DMS79 (cell line): Measurements from ENCODE around the gene SH2D3A.

Source experiments
- DNase-seq: peaks from one replicate; lab custom pipeline; 2025; lab: John Stamatoyannopoulos, UW

SH2D3A gene

GRCh38 chr19:6736917-6737283, 30.3 kb downstream of the SH2D3A start:
- DNase-seq, result no peak

DNA sequence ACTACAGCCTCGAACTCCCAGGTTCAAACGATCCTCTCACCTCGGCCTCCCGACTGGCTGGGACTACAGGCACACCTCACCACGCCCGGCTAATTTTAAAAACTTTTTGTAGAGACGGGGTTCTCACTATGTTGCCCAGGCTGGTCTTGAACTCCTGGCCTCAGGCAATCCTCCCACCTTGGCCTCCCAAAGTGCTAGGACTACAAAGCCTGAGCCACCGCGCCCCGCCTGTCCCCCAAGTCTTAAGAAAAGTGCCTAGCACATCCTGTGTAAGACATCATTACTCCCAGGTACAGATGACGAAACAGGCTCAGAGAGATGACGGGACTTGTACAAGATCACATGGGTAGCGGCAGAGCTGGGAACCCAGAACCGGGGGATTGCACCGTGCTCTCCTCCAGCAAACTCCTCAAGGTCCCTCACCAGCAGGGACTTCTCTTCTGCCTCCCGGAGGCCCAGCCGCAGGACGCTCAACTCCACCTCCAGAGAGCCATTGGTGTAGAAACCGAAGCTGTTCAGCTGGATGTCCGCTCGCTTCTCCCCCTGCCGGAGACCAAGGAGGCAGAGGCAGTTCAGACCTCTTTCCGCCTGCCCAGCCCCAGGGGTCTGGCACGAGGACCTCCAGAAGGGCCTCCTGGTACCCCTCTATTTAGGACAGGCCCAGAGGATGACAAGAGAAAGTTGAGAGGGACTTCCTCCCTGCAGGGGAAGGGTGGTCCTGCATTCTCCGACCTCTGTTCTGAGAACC, 30.9 kb downstream of the SH2D3A start:
- peak; percentile 56 for DNase-seq

- DNase-seq, result no peak
Measured at GRCh38 chr19:6735181-6735911, 31.9 kb downstream of the SH2D3A start.

- DNase-seq, result no peak
Measured at GRCh38 chr19:6734096-6734696, 33.0 kb downstream of the SH2D3A start.

DNA sequence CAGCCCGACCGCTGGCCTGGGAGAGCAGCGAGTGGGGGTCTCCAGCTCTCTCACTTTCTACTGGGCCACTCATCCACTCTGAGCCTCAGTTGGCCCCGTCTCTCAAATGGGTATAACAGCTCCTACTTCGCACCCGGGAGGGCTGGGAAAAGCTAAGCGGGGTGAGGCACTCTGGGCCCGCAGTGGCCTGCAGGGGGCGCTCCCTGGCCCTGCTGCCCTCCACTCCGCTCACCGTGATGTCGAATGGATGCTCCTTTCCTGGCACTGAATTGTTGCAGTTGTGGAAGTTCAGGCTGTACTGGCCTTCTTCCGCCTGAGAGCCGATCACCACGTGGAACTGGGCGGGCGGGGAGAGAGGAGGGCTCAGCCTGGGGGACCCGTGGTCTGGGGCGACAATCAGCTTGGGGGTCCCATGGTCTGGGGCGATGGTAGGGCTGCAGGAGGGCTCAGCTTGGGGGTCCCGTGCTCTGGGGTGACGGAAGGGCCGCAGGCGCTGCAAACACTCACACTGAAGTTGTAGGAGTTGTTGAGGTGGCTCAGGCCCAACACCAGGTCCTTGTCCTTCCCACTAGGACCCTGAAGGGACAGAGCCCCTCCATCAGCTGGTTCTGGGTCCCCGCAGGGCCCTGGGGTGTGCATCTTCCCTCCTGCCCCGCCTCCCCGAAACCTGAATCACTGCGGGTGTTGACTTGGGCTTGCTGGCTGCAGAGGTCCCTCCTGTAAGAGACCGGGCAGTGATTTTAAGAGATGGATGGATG, 33.7 kb downstream of the SH2D3A start:
- DNase-seq, result no peak

- no peak for DNase-seq
Measured at GRCh38 chr19:6732803-6733337, 34.4 kb downstream of the SH2D3A start.

- no peak for DNase-seq
Measured at GRCh38 chr19:6731822-6732221, 35.4 kb downstream of the SH2D3A start.

DNA sequence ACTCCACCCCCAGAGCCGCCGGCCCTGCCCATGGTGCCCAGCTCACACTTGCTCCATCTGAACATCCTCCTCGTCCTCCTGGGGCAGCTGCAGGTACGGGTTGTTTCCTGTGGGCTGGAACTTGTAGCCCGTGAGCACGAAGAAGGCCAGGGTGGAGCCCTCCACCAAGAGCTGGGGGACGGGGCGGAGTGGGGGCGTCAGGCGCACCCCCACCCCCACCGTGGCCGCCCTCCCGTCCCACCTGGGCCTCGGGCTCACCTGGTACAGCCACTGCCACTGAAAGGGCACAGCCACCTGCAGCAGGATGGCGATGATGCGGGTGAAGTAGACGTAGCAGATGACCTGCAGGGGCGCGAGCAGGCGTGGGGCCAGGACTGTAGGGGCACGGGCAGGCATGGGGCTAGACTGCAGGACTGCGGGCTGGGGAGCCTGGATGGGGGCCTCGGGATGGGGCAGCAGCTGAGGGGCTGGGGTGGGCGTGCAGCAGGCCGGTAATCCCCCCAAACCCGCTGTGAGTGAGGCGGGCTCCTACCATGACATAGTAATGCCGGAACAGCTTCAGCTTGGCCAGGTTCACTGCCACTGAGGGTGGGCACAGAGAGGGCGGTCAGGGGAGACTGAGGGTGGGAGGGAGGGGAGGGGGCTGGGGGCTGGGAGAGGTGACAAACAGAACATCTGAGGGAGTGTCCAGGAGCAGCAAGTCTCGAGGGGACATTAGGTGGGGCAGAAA, 36.1 kb downstream of the SH2D3A start:
- no peak for DNase-seq

GRCh38 chr19:6730153-6730804, 37.0 kb downstream of the SH2D3A start:
- no peak for DNase-seq

DNA sequence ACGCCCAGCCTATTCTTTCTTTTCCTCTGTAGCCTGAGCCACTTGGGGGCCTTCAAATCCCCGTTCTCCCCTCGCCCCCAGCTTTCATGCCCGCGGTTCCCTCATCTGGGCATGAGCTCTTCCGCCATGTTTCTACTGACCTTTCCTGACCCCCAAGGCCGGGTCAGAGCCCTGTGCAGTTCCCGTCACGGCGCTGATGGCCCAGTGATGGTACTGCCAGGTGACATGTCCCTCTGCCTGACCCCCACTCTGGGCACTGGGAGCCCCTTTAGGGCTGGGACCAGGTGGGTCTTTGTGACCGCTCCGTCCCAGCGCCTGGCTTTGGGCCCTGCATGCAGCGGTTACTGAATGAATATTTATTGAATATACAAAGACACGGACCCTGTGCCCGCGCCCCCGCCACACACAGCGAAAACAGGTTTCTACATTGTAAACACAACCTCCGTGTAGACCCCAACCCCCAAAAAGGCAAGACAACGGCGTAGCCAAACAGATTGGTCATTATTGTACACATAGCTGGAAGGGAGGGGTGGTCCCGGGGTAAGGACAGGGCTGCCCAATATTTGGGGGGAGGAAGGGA, 37.6 kb downstream of the SH2D3A start:
- DNase-seq, result no peak

DNA sequence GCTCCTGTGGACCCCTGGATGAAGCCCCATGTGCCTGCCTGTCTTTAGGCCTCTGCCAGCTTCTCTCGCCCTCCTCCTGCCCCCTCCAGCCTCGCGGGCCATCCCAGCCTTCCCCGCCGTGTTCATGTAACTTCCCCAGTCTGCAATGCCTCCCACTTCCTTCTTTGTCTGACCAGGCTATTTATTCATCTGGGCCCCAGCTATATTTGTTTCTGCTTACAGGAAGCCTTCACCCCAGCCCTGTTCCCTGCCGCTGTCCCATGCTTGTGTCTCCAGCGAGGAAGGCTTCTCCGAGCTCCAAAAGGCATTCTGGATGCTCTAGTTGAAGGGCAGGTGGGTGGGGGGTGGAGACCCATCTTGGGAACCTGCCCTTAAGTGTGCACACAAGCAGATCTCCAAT, 38.9 kb downstream of the SH2D3A start:
- DNase-seq, result no peak

DNA sequence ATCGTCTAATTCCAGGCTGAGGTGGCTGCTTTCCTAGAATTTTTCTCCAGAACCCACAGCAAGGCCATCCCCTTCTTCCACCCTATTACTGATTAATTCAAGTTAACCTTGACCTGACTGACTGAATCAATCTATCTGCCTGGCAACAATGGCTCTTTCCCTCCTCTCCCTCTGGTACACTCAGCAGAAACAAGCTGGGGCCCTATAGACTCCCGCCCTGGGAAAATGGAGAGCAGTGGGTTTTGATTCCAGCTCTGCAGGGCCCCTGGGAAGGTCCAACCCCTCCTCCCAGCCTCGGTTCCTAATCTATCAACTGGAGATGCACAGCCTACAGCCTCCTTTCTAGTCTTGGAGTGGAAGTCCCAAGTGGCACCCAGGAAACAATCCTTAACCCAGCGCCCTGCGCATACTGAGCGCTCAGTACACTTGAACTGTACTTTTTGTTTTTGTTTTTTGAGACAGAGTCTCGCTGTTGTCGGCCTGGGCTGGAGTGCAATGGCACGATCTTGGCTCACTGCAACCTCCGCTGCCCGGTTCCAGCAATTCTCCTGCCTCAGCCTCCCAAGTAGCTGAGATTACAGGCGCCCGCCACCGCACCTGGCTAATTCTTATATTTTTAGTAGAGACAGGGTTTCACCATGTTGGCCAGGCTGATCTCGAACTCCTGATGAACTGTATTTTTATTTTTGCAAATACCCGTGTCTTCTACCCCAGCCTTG, 41.6 kb downstream of the SH2D3A start:
- DNase-seq, result no peak

DNA sequence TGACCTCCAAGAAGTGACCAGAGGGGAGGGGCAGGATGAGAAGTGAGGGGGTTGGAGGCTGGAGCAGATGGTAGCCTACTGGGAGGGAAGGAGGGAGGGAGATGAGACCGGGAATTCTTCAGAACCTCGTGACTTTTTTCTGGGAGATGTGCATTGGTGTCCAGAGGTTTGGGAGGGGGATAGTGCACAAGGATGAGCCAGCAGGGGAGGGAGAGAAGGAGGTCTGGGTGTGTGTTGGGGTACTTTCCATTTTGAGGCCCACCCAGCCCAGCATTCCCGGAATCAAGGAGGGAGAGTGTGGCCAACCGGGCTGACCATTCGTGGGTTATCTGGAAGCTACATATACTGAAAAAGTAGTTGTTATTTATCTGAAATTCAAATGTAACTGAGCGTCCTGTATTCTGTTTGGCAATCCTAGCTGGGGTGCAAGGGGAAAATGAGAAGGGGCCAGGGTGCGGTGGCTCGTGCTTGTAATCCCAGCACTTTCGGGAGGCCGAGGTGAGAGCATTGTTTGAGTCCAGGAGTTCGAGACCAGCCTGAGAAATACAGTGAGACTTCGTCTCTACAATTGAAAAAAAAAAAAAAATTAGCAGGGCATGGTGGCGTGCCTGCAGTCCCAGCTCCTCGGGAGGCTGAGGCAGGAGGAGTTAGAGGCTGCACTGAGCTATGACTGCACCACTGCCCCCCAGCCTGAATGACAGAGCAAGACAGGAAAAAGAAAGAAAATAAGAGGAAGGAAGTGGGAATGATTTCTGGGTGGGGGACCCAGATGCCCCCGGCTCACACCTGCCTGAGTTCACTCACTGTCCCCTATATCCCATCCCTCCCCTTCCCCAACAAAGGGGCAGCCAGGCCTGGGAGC, 42.4 kb downstream of the SH2D3A start:
- no peak for DNase-seq

DNA sequence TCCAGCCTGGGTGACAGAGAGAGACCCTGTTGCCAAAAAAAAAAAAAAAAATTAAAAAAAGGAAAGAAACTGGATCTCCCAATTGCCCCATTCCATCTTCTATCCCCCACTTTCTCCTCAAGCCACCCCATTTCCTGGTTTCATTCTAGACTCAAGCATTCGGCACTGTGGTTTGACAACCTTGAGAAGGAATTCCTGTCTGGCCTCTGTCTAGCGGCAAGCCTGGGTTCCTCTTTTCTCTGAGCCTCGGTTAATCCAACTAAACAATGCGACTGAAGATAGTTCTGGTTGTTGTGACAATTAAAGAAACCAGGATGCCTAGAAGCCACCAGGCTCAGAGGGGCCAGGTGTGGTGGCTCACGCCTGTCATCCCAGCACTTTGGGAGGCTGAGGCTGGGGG, 43.5 kb downstream of the SH2D3A start:
- no peak for DNase-seq

DNA sequence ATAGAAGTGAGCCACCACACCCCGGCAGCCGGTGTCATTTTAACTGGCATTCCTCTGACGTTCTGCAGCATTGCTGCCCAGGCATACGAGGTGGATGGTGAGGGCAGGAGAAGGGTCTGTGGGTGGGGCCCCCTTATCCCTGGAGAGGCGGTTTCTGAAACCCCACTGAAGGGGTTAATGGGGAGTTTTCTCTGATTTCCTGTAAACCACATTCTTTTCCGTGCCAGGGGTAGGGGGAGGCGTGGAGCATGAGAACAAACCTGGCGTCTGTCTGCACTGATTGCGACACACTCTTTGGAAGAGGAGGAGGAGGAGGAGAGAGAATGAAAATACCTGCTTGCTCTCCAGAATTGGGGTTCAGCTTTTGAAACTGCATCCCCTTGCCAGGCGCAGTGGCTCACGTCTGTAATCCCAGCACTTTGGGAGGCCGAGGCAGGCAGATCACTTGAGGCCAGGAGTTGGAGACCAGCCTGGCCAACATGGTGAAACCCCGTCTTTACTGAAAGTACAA, 44.1 kb downstream of the SH2D3A start:
- DNase-seq, result no peak

- no peak for DNase-seq
Measured at GRCh38 chr19:6721773-6722172, 45.5 kb downstream of the SH2D3A start.

DNA sequence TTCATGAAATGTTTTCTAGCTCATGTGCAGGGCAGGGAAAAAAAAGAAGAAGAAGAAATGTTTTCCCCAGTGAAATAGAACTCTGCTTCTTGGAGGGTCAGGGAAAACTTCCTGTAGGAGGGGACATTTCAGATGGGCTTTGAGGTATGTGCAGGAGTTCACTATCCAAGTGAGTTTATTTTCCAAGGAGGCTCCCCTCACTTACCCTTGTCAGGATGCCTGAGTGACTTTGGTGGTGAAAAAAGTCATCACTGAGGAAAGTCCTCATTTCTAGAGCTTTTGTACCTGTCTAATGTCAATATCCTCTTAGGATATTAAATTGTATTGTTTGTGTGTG, 46.1 kb downstream of the SH2D3A start:
- DNase-seq, result no peak

DNA sequence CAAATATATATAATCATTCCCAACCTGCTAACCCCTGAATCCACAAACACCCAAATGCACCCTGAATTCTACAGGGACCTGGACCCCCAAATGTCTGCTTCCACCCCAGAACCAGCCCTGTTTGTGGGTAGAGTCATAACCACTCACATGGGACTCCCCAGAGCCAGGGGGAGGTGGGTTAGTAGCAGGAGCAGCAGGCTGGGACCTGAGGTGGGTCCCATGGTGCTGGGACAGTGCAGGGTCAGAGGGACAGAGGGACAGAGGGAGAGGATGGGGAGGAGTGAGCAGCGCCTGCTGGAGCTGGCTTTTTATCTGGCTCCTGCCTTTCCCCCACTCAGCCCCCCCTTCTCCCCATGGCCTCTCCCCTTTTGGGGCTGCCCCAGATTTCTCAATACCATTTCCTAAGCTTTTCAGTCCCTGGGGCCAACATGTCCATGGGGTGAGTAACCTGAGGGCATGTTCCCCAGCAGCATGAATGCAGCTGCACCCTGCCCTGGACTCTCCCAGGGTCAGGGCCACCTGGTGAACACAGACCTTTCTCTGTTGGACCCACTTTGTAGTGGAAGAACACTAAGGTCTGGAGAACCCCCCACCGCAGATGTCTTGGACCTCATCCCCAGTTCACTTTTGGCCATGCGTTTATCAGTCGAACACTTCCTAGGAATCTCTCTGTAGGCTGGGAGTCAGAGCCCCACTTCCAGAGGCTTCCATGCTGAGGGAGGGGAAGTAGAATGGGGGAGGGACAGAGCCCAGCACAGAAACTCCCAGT, 46.7 kb downstream of the SH2D3A start, which contains the start of gene C3:
TSS of gene C3 (minus strand) at position 282 of the 769 bp plus-strand sequence. CDS start at position 221, 61 bp downstream.
- DNase-seq, result no peak
